Measurements from ENCODE around the gene DHDDS. TPM values are rescaled to one million over a fixed set of nuclear protein-coding genes. Genes with fewer than 3 reads are reported as not detected.
A peak's percentile ranks its signal among the peaks of the same experiment; 100 is the strongest.

Gene DHDDS
- total and polyA plus RNA-seq, 5 donors from 2014 or later, result 24.1 to 40.3 (median 25.8) TPM

- peaks cover 74% of the 10 kb centered on the region for H3K27me3 Mint-ChIP-seq
- H3K9me3 Mint-ChIP-seq, result peaks cover 0 to 6% (median 3%) of the 10 kb centered on the region in 7 donors
- H3K4me1 ChIP-seq (ENCODE audit: control insufficient read depth, insufficient read depth, low read length, poor library complexity, severe bottlenecking), result peaks cover 30% of the 10 kb centered on the region
- H3K4me3 Mint-ChIP-seq, result peak overlapping the region; percentile 70 to 88 (median 82)
- H3K4me3 ChIP-seq (ENCODE audit: low read depth, low read length), result peak overlapping the region; percentile 70
- DNase-seq, result peak in 2 of 3 donors; percentile 36 to 72
- H3K27ac Mint-ChIP-seq, result peak overlapping the region; percentile 7 to 43 (median 15)
- H3K27ac ChIP-seq (ENCODE audit: insufficient read depth, low read length, poor library complexity, severe bottlenecking), result no peak overlapping the region
- H3K36me3 ChIP-seq (ENCODE audit: control insufficient read depth, insufficient read depth, low read length), result no peaks in the 10 kb centered on the region
- no peak for ATAC-seq (ENCODE audit: low read depth in 2 of 2)
- H3K36me3 Mint-ChIP-seq, result no peaks in the 10 kb centered on the region
- peaks cover 26% of the 10 kb centered on the region for H3K27me3 ChIP-seq (ENCODE audit: control insufficient read depth, insufficient read depth, low read length)
- H3K9me3 ChIP-seq (ENCODE audit: control insufficient read depth in 2 of 2, low read length in 2 of 2), result no peaks in the 10 kb centered on the region
- H3K4me1 Mint-ChIP-seq, result peaks cover 7 to 33% (median 16%) of the 10 kb centered on the region in 4 donors
Measured at GRCh38 chr1:26409191-26409807, 22.8 kb upstream of the DHDDS start.

DNA sequence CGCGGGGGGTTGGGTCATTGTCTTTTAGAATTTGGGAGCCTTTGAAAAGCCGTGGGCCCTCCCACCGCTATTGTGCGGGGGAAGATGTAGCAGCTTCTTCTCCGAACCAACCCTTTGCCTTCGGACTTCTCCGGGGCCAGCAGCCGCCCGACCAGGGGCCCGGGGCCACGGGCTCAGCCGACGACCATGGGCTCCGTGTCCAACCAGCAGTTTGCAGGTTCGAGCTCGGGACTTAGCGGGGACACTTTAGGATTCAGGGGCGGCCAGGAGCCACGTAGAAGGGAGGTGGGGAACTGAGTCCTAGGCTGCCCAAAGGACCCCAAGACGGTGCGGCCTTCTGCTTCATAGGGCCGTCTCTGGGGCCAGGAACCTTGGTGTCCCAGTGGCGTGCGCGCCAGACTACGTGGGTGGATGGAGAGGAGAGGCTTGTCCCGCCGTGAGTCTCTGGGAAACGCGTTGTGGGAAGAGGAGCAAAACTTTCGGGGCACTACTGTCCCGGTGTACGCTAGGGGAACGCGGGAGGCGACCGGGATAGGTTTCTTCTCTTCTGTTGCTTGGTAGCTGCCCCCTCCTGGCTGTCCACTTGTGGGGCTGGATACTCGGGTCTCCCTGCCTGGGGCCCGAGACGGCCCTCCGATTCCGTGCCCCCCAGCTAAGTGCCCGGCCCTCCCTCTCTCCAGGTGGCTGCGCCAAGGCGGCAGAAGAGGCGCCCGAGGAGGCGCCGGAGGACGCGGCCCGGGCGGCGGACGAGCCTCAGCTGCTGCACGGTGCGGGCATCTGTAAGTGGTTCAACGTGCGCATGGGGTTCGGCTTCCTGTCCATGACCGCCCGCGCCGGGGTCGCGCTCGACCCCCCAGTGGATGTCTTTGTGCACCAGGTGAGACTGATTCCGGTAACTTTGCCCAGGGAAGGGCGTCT is 21.2 kb upstream of the DHDDS start, which contains the start of gene LIN28A:
TSS of gene LIN28A (plus strand) at position 112 of the 918 bp plus-strand sequence. CDS start at position 187, 75 bp downstream.
- H3K36me3 ChIP-seq (ENCODE audit: control insufficient read depth, insufficient read depth, low read length), result no peaks in the 10 kb centered on the region
- H3K4me1 ChIP-seq (ENCODE audit: control insufficient read depth, insufficient read depth, low read length, poor library complexity, severe bottlenecking), result peaks cover 30% of the 10 kb centered on the region
- peak within 1 kb of the TSS in 1 of 3 donors; percentile 7 for H3K27ac Mint-ChIP-seq
- ATAC-seq (ENCODE audit: low read depth in 2 of 2) (no peak), DNase-seq (no peak)
- peak within 1 kb of the TSS; percentile 2 to 88 (median 66) for H3K4me3 Mint-ChIP-seq
- H3K27me3 ChIP-seq (ENCODE audit: control insufficient read depth, insufficient read depth, low read length), result peaks cover 30% of the 10 kb centered on the region
- H3K4me3 ChIP-seq (ENCODE audit: low read depth, low read length), result no peak within 1 kb of the TSS
- no peaks in the 10 kb centered on the region for H3K36me3 Mint-ChIP-seq
- H3K4me1 Mint-ChIP-seq, result peaks cover 7 to 33% (median 16%) of the 10 kb centered on the region in 4 donors
- no peaks in the 10 kb centered on the region for H3K9me3 ChIP-seq (ENCODE audit: control insufficient read depth in 2 of 2, low read length in 2 of 2)
- no peak within 1 kb of the TSS for H3K27ac ChIP-seq (ENCODE audit: insufficient read depth, low read length, poor library complexity, severe bottlenecking)
- peaks cover 0 to 6% (median 3%) of the 10 kb centered on the region in 7 donors for H3K9me3 Mint-ChIP-seq
- peaks cover 80% of the 10 kb centered on the region for H3K27me3 Mint-ChIP-seq

GRCh38 chr1:26411624-26412074 is 20.5 kb upstream of the DHDDS start:
- no peak for ATAC-seq (ENCODE audit: low read depth in 2 of 2)
- Mint-ChIP-seq H3K9me3 (peaks cover 0 to 6% (median 3%) of the 10 kb centered on the region in 7 donors), H3K36me3 (no peaks in the 10 kb centered on the region), H3K27ac (no peak overlapping the region), H3K4me3 (peak overlapping the region in 1 of 4 donors; percentile 2), H3K4me1 (peaks cover 7 to 33% (median 16%) of the 10 kb centered on the region in 4 donors), H3K27me3 (peaks cover 74% of the 10 kb centered on the region)
- Histone ChIP-seq H3K4me1 (ENCODE audit: control insufficient read depth, insufficient read depth, low read length, poor library complexity, severe bottlenecking) (peaks cover 30% of the 10 kb centered on the region), H3K4me3 (ENCODE audit: low read depth, low read length) (no peak overlapping the region), H3K9me3 (ENCODE audit: control insufficient read depth in 2 of 2, low read length in 2 of 2) (no peaks in the 10 kb centered on the region), H3K27me3 (ENCODE audit: control insufficient read depth, insufficient read depth, low read length) (peaks cover 30% of the 10 kb centered on the region), H3K36me3 (ENCODE audit: control insufficient read depth, insufficient read depth, low read length) (no peaks in the 10 kb centered on the region), H3K27ac (ENCODE audit: insufficient read depth, low read length, poor library complexity, severe bottlenecking) (no peak overlapping the region)
- DNase-seq, result no peak

GRCh38 chr1:26412180-26412840 is 19.8 kb upstream of the DHDDS start:
- H3K9me3 Mint-ChIP-seq, result peaks cover 0 to 6% (median 3%) of the 10 kb centered on the region in 7 donors
- Histone ChIP-seq H3K9me3 (ENCODE audit: control insufficient read depth in 2 of 2, low read length in 2 of 2) (no peaks in the 10 kb centered on the region), H3K4me1 (ENCODE audit: control insufficient read depth, insufficient read depth, low read length, poor library complexity, severe bottlenecking) (peaks cover 30% of the 10 kb centered on the region), H3K27me3 (ENCODE audit: control insufficient read depth, insufficient read depth, low read length) (peaks cover 30% of the 10 kb centered on the region), H3K36me3 (ENCODE audit: control insufficient read depth, insufficient read depth, low read length) (no peaks in the 10 kb centered on the region), H3K27ac (ENCODE audit: insufficient read depth, low read length, poor library complexity, severe bottlenecking) (no peak overlapping the region), H3K4me3 (ENCODE audit: low read depth, low read length) (no peak overlapping the region)
- no peak for DNase-seq
- H3K4me1 Mint-ChIP-seq, result peaks cover 7 to 33% (median 19%) of the 10 kb centered on the region in 4 donors
- H3K36me3 Mint-ChIP-seq, result no peaks in the 10 kb centered on the region
- H3K27ac Mint-ChIP-seq, result no peak overlapping the region
- ATAC-seq (ENCODE audit: low read depth in 2 of 2), result no peak
- peaks cover 72% of the 10 kb centered on the region for H3K27me3 Mint-ChIP-seq
- peak overlapping the region in 1 of 4 donors; percentile 5 for H3K4me3 Mint-ChIP-seq

DNA sequence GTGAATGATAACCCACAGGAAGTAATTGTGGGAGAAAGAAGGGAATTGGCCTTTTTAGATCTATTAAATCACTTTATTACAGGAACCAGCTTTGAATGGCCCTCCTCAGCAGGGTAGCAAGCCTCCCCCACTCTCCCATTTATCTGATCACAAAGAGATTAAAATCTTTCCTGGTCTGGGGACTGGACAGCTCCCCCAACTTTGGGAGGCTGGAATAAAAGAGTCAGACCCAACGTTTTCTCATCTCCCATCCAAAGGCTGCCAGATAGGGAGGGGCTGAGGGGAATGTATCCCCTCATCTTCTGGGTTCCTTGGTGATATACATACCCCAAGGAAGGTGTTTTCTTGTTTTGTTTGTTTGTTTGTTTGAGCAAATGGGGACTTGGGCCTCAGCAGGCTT is 19.1 kb upstream of the DHDDS start:
- no peak overlapping the region for H3K27ac ChIP-seq (ENCODE audit: insufficient read depth, low read length, poor library complexity, severe bottlenecking)
- H3K9me3 ChIP-seq (ENCODE audit: control insufficient read depth in 2 of 2, low read length in 2 of 2), result no peaks in the 10 kb centered on the region
- DNase-seq (no peak), ATAC-seq (ENCODE audit: low read depth in 2 of 2) (no peak)
- Mint-ChIP-seq H3K27me3 (peaks cover 73% of the 10 kb centered on the region), H3K36me3 (no peaks in the 10 kb centered on the region), H3K9me3 (peaks cover 0 to 6% (median 3%) of the 10 kb centered on the region in 7 donors), H3K4me3 (no peak overlapping the region), H3K27ac (no peak overlapping the region), H3K4me1 (peaks cover 7 to 33% (median 19%) of the 10 kb centered on the region in 4 donors)
- H3K4me1 ChIP-seq (ENCODE audit: control insufficient read depth, insufficient read depth, low read length, poor library complexity, severe bottlenecking), result peaks cover 30% of the 10 kb centered on the region
- no peak overlapping the region for H3K4me3 ChIP-seq (ENCODE audit: low read depth, low read length)
- H3K36me3 ChIP-seq (ENCODE audit: control insufficient read depth, insufficient read depth, low read length), result no peaks in the 10 kb centered on the region
- peaks cover 30% of the 10 kb centered on the region for H3K27me3 ChIP-seq (ENCODE audit: control insufficient read depth, insufficient read depth, low read length)

GRCh38 chr1:26417111-26417759 is 14.9 kb upstream of the DHDDS start:
- no peaks in the 10 kb centered on the region for H3K36me3 ChIP-seq (ENCODE audit: control insufficient read depth, insufficient read depth, low read length)
- no peaks in the 10 kb centered on the region for H3K4me1 ChIP-seq (ENCODE audit: control insufficient read depth, insufficient read depth, low read length, poor library complexity, severe bottlenecking)
- H3K9me3 ChIP-seq (ENCODE audit: control insufficient read depth in 2 of 2, low read length in 2 of 2), result no peaks in the 10 kb centered on the region
- H3K4me1 Mint-ChIP-seq, result peaks cover 0 to 5% (median 3%) of the 10 kb centered on the region in 4 donors
- ATAC-seq (ENCODE audit: low read depth in 2 of 2) (peak; percentile 96), DNase-seq (peak; percentile 73 to 86 (median 80))
- H3K36me3 Mint-ChIP-seq, result no peaks in the 10 kb centered on the region
- H3K27ac ChIP-seq (ENCODE audit: insufficient read depth, low read length, poor library complexity, severe bottlenecking), result no peak overlapping the region
- H3K27me3 ChIP-seq (ENCODE audit: control insufficient read depth, insufficient read depth, low read length), result peaks cover 19% of the 10 kb centered on the region
- H3K4me3 Mint-ChIP-seq, result no peak overlapping the region
- peaks cover 0 to 4% (median 0%) of the 10 kb centered on the region in 7 donors for H3K9me3 Mint-ChIP-seq
- H3K27ac Mint-ChIP-seq, result no peak overlapping the region
- H3K4me3 ChIP-seq (ENCODE audit: low read depth, low read length), result no peak overlapping the region
- peaks cover 61% of the 10 kb centered on the region for H3K27me3 Mint-ChIP-seq

GRCh38 chr1:26418865-26419349 is 13.2 kb upstream of the DHDDS start:
- Histone ChIP-seq H3K4me3 (ENCODE audit: low read depth, low read length) (no peak overlapping the region), H3K4me1 (ENCODE audit: control insufficient read depth, insufficient read depth, low read length, poor library complexity, severe bottlenecking) (no peaks in the 10 kb centered on the region), H3K9me3 (ENCODE audit: control insufficient read depth in 2 of 2, low read length in 2 of 2) (no peaks in the 10 kb centered on the region), H3K27ac (ENCODE audit: insufficient read depth, low read length, poor library complexity, severe bottlenecking) (no peak overlapping the region), H3K27me3 (ENCODE audit: control insufficient read depth, insufficient read depth, low read length) (peaks cover 6% of the 10 kb centered on the region), H3K36me3 (ENCODE audit: control insufficient read depth, insufficient read depth, low read length) (no peaks in the 10 kb centered on the region)
- DNase-seq (no peak), ATAC-seq (ENCODE audit: low read depth in 2 of 2) (no peak)
- Mint-ChIP-seq H3K4me1 (peaks cover 0 to 5% (median 1%) of the 10 kb centered on the region in 4 donors), H3K9me3 (peaks cover 0 to 2% (median 0%) of the 10 kb centered on the region in 7 donors), H3K36me3 (no peaks in the 10 kb centered on the region), H3K27me3 (peaks cover 45% of the 10 kb centered on the region), H3K4me3 (no peak overlapping the region), H3K27ac (no peak overlapping the region)
